ENCODE measurements around the gene NTNG1. TPM values are rescaled to one million over a fixed set of nuclear protein-coding genes. Genes with fewer than 3 reads are reported as not detected.

Gene NTNG1
- total RNA-seq, 2 experiments from 2014 or later, result 2.3 to 5.9 TPM

DNA sequence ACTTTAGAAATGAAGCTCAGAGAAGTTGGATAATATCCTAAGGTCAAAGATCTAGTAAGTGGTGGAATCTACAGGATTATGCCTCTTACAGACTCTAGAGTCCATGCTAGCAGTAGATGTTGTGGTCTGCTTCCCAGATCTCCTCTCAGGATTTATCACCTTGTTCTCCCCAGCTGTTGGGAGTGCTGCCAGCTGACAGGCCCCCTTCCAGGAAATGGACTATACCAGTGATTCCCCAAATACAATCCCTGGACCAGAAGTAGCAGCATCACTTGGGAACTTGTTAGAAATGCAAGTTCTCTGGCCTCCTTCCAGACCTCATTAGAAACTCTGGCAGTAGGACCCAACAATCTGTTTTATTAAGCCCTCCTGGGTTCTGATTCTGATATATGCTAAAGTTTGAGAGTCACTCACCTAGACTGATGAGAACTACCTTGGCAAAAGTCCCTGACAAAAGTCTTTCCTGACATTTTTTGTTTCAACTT is 24.5 kb upstream of the NTNG1 start:
- DNase-seq (ENCODE audit: low spot score), result no peak
- H3K79me2 ChIP-seq (ENCODE audit: insufficient read depth, low read depth, low read length), result no peaks in the 10 kb centered on the region
- ChIA-PET POLR2A (interaction anchor here (1.1 kb wide), 2 partner anchors 10 to 11 kb away, joined by 3 to 4 read pairs; no protein-coding TSS in a partner anchor), CTCF (ENCODE audit: unreplicated experiment) (no interaction called here)
- H3K9me2 ChIP-seq (ENCODE audit: insufficient read depth, low read length), result no peaks in the 10 kb centered on the region
- no TSS peak for BruUV-seq (replicated peaks)
- intact Hi-C loops (cut with micrococcal nuclease; ENCODE audit: unreplicated experiment), result no loop called here
- TF ChIP-seq, protein P1, sequence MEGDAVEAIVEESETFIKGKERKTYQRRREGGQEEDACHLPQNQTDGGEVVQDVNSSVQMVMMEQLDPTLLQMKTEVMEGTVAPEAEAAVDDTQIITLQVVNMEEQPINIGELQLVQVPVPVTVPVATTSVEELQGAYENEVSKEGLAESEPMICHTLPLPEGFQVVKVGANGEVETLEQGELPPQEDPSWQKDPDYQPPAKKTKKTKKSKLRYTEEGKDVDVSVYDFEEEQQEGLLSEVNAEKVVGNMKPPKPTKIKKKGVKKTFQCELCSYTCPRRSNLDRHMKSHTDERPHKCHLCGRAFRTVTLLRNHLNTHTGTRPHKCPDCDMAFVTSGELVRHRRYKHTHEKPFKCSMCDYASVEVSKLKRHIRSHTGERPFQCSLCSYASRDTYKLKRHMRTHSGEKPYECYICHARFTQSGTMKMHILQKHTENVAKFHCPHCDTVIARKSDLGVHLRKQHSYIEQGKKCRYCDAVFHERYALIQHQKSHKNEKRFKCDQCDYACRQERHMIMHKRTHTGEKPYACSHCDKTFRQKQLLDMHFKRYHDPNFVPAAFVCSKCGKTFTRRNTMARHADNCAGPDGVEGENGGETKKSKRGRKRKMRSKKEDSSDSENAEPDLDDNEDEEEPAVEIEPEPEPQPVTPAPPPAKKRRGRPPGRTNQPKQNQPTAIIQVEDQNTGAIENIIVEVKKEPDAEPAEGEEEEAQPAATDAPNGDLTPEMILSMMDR (conservative IDR thresholded peaks at IDR 0.05; ENCODE audit: low read length), result no peak
- no peak for TF ChIP-seq EZH2phosphoT487 (IDR thresholded peaks at IDR 0.05; ENCODE audit: borderline replicate concordance, low read depth, low read length)
- no peaks in the 10 kb centered on the region for H3K9me3 ChIP-seq (ENCODE audit: low read length)
- no peaks in the 10 kb centered on the region for H3K36me3 ChIP-seq (ENCODE audit: insufficient read depth, low read length)
- H3K4me2 ChIP-seq (ENCODE audit: low read length), result no peak overlapping the region
- no peaks in the 10 kb centered on the region for H4K20me1 ChIP-seq (ENCODE audit: insufficient read depth, low read length)
- no peak overlapping the region for H3K27ac ChIP-seq (ENCODE audit: low read depth, low read length, poor library complexity, severe bottlenecking)
- no peaks in the 10 kb centered on the region for H3K4me1 ChIP-seq (ENCODE audit: insufficient read depth, low read length, poor library complexity, severe bottlenecking)
- no peak overlapping the region for H3K4me3 ChIP-seq (ENCODE audit: low read depth, low read length, poor library complexity, severe bottlenecking)
- no peak overlapping the region for H2AFZ ChIP-seq (ENCODE audit: low read length)

DNA sequence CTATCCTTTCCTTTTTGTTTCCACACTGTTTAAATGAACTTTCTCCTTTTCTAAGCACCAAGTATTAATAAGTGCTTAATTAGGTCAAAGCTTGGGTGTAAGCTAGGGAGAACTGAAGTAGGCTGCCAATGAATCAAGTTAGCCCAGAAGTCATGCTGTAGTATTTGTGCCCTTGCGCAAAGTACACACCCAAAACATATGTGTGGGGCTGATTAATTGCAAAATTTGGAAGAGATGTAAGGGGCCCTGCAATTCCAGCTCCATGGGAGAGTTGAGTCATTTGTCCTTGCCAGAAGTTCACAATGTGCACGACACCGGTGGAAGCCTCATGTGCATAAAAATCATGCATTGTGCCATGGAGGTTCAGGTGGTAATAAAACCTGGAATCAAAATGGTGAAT is 18.6 kb upstream of the NTNG1 start:
- H3K4me3 ChIP-seq (ENCODE audit: low read depth, low read length, poor library complexity, severe bottlenecking), result no peak overlapping the region
- ChIA-PET POLR2A (interaction anchor here (0.6 kb wide), 1 partner anchor 15 kb away, joined by 3 read pairs; no protein-coding TSS in a partner anchor), CTCF (ENCODE audit: unreplicated experiment) (no interaction called here)
- no peak overlapping the region for H2AFZ ChIP-seq (ENCODE audit: low read length)
- no peak overlapping the region for H3K27ac ChIP-seq (ENCODE audit: low read depth, low read length, poor library complexity, severe bottlenecking)
- H3K9me3 ChIP-seq (ENCODE audit: low read length), result no peaks in the 10 kb centered on the region
- H4K20me1 ChIP-seq (ENCODE audit: insufficient read depth, low read length), result no peaks in the 10 kb centered on the region
- H3K36me3 ChIP-seq (ENCODE audit: insufficient read depth, low read length), result no peaks in the 10 kb centered on the region
- no peaks in the 10 kb centered on the region for H3K4me1 ChIP-seq (ENCODE audit: insufficient read depth, low read length, poor library complexity, severe bottlenecking)
- no TSS peak for BruUV-seq (replicated peaks)
- H3K9me2 ChIP-seq (ENCODE audit: insufficient read depth, low read length), result no peaks in the 10 kb centered on the region
- TF ChIP-seq EZH2phosphoT487 (IDR thresholded peaks at IDR 0.05; ENCODE audit: borderline replicate concordance, low read depth, low read length), result no peak
- TF ChIP-seq, protein P1 (conservative IDR thresholded peaks at IDR 0.05; ENCODE audit: low read length), result no peak
- DNase-seq (ENCODE audit: low spot score), result no peak
- intact Hi-C loops (cut with micrococcal nuclease; ENCODE audit: unreplicated experiment), result no loop called here
- H3K79me2 ChIP-seq (ENCODE audit: insufficient read depth, low read depth, low read length), result no peaks in the 10 kb centered on the region
- H3K4me2 ChIP-seq (ENCODE audit: low read length), result no peak overlapping the region

DNA sequence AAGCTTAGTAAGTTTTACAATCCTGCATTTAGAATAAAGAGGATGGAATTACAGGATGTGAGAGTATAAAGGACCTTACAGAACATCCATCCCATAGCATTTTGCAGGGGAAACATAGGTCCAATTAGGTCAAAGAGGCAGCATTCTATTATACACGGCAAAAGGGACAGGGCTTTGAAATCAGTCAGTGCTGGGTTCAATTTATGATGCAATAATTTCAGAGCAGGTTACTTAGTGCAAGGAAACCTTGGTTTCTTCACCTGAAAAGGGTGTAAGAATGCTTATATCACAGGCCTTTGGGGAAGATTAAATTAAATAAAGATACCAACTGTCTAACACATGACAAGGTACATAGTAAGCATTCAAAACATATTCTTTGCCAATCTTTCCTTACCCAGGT is 17.1 kb upstream of the NTNG1 start:
- no peak overlapping the region for H2AFZ ChIP-seq (ENCODE audit: low read length)
- no peaks in the 10 kb centered on the region for H3K36me3 ChIP-seq (ENCODE audit: insufficient read depth, low read length)
- no peaks in the 10 kb centered on the region for H3K9me2 ChIP-seq (ENCODE audit: insufficient read depth, low read length)
- H3K27ac ChIP-seq (ENCODE audit: low read depth, low read length, poor library complexity, severe bottlenecking), result no peak overlapping the region
- intact Hi-C loops (cut with micrococcal nuclease; ENCODE audit: unreplicated experiment), result no loop called here
- no peaks in the 10 kb centered on the region for H3K9me3 ChIP-seq (ENCODE audit: low read length)
- H3K4me2 ChIP-seq (ENCODE audit: low read length), result no peak overlapping the region
- ChIA-PET POLR2A (interaction anchor here (1.0 to 1.1 kb wide), 2 partner anchors 8 to 24 kb away, joined by 3 to 5 read pairs; no protein-coding TSS in a partner anchor), CTCF (ENCODE audit: unreplicated experiment) (no interaction called here)
- H3K79me2 ChIP-seq (ENCODE audit: insufficient read depth, low read depth, low read length), result no peaks in the 10 kb centered on the region
- no peaks in the 10 kb centered on the region for H3K4me1 ChIP-seq (ENCODE audit: insufficient read depth, low read length, poor library complexity, severe bottlenecking)
- no peak for DNase-seq (ENCODE audit: low spot score)
- no TSS peak for BruUV-seq (replicated peaks)
- no peak for TF ChIP-seq EZH2phosphoT487 (IDR thresholded peaks at IDR 0.05; ENCODE audit: borderline replicate concordance, low read depth, low read length)
- TF ChIP-seq, protein P1 (conservative IDR thresholded peaks at IDR 0.05; ENCODE audit: low read length), result no peak
- no peak overlapping the region for H3K4me3 ChIP-seq (ENCODE audit: low read depth, low read length, poor library complexity, severe bottlenecking)
- no peaks in the 10 kb centered on the region for H4K20me1 ChIP-seq (ENCODE audit: insufficient read depth, low read length)
